GM23338 (cell line): ENCODE data around the gene FAAH2. TPM values are rescaled to one million over a fixed set of nuclear protein-coding genes. Genes with fewer than 3 reads are reported as not detected.

Experiments used
- ATAC-seq: fragments of 200-7000 bp; cut with Tn5 transposase; 3 replicates; pipeline ENCODE4 v1.9.1; 2020
- DNase-seq: peaks from one replicate; pipeline ENCODE4 v3.0.0-alpha.2; 2015; ENCODE audit warnings: low spot score
- H2AFZ ChIP-seq: fragments of 200-600 bp; sonication (generic); 2 replicates; pipeline ENCODE4 v1.8.0; 2016; ENCODE audit warnings: antibody characterized with exemption, mild to moderate bottlenecking, moderate library complexity
- H3F3A ChIP-seq: fragments of 200-600 bp; sonication (generic); replicated peaks from 2 replicates; pipeline ENCODE4 v1.8.0; 2017; ENCODE audit warnings: antibody characterized with exemption, mixed run types, low read depth
- H3K27ac ChIP-seq: fragments of 200-600 bp; sonication (generic); 2 replicates; pipeline ENCODE4 v1.6.1; 2016; ENCODE audit warnings: low read depth
- H3K27me3 ChIP-seq: fragments of 200-600 bp; sonication (generic); 2 replicates; pipeline ENCODE4 v1.8.0; 2016; ENCODE audit warnings: mild to moderate bottlenecking, mixed run types, moderate library complexity; ENCODE audit not compliant: insufficient read depth
- H3K36me3 ChIP-seq: fragments of 200-600 bp; sonication (generic); 2 replicates; pipeline ENCODE4 v1.8.0; 2016; ENCODE audit warnings: mild to moderate bottlenecking; ENCODE audit not compliant: insufficient read depth
- H3K4me1 ChIP-seq: fragments of 200-600 bp; sonication (generic); 2 replicates; pipeline ENCODE4 v1.8.0; 2016; ENCODE audit warnings: mild to moderate bottlenecking, moderate library complexity; ENCODE audit not compliant: insufficient read depth
- H3K4me2 ChIP-seq: fragments of 200-600 bp; sonication (generic); 2 replicates; pipeline ENCODE4 v1.7.1; 2017; ENCODE audit warnings: mixed run types
- H3K4me3 ChIP-seq: fragments of 200-600 bp; sonication (generic); 2 replicates; pipeline ENCODE4 v1.6.1; 2016; ENCODE audit warnings: mixed run types
- H3K79me2 ChIP-seq: fragments of 200-600 bp; sonication (generic); replicated peaks from 2 replicates; pipeline ENCODE4 v1.8.0; 2017; ENCODE audit warnings: mild to moderate bottlenecking; ENCODE audit not compliant: insufficient read depth
- H3K9me2 ChIP-seq: fragments of 200-600 bp; sonication (generic); 2 replicates; pipeline ENCODE4 v1.8.0; 2017; ENCODE audit not compliant: insufficient read depth
- H4K20me1 ChIP-seq: fragments of 200-600 bp; sonication (generic); replicated peaks from 2 replicates; pipeline ENCODE4 v1.8.0; 2017; ENCODE audit warnings: mild to moderate bottlenecking; ENCODE audit not compliant: insufficient read depth
- H3K27ac Mint-ChIP-seq: 2 replicates; pipeline ENCODE4 v1.8.0; 2020; ENCODE audit warnings: inconsistent platforms, mild to moderate bottlenecking, moderate library complexity, mixed read lengths
- H3K27me3 Mint-ChIP-seq: 3 replicates; pipeline ENCODE4 v1.8.0; 2022; ENCODE audit warnings: low read depth, mild to moderate bottlenecking, moderate library complexity, mixed read lengths, inconsistent platforms; ENCODE audit not compliant: insufficient read depth, poor library complexity
- H3K36me3 Mint-ChIP-seq: 3 replicates; pipeline ENCODE4 v1.8.0; 2021; ENCODE audit warnings: low read depth, mild to moderate bottlenecking, inconsistent platforms, moderate library complexity, mixed read lengths
- H3K4me1 Mint-ChIP-seq: 3 replicates; pipeline ENCODE4 v1.8.0; 2020; ENCODE audit warnings: mild to moderate bottlenecking, inconsistent platforms, mixed read lengths
- H3K4me3 Mint-ChIP-seq: 3 replicates; pipeline ENCODE4 v1.8.0; 2021; ENCODE audit warnings: moderate library complexity, mild to moderate bottlenecking, inconsistent platforms, mixed read lengths
- H3K9me3 Mint-ChIP-seq: 3 replicates; pipeline ENCODE4 v1.8.0; 2020; ENCODE audit warnings: moderate library complexity, mild to moderate bottlenecking, inconsistent platforms, mixed read lengths
- CREB1 ChIP-seq: fragments of 250-450 bp; sonication (Bioruptor Pico); IDR thresholded peaks from 2 replicates; pipeline ENCODE4 v1.5.0; 2020; ENCODE audit warnings: low read depth, mild to moderate bottlenecking, moderate library complexity
- EZH2 ChIP-seq: fragments of 200-600 bp; sonication (generic); IDR thresholded peaks from one replicate; pipeline ENCODE4 v1.8.0; 2017; ENCODE audit warnings: antibody characterized with exemption, mild to moderate bottlenecking, low read depth; ENCODE audit not compliant: unreplicated experiment
- EZH2phosphoT487 ChIP-seq: fragments of 200-600 bp; sonication (generic); IDR thresholded peaks from one replicate; pipeline ENCODE4 v1.8.1; 2018; ENCODE audit warnings: antibody characterized with exemption; ENCODE audit not compliant: unreplicated experiment
- JUNB ChIP-seq: IDR thresholded peaks from one replicate; pipeline ENCODE4 v1.6.1; 2016; ENCODE audit warnings: antibody characterized with exemption; ENCODE audit not compliant: unreplicated experiment
- NANOG ChIP-seq: IDR thresholded peaks from 2 replicates; pipeline ENCODE4 v1.6.1; 2016; ENCODE audit warnings: antibody characterized with exemption, borderline replicate concordance
- STAT1 ChIP-seq: IDR thresholded peaks from one replicate; pipeline ENCODE4 v1.6.1; 2016; ENCODE audit warnings: antibody characterized with exemption; ENCODE audit not compliant: unreplicated experiment
- ZNF331 ChIP-seq: fragments of 250-450 bp; sonication (Bioruptor Pico); IDR thresholded peaks from 2 replicates; pipeline ENCODE4 v1.5.0; 2020; ENCODE audit warnings: low read depth, mild to moderate bottlenecking, moderate library complexity
- polyA plus RNA-seq: library from polyadenylated mRNA; unstranded; fragments of >200 nt; fragmentation: Nextera tagmentation; extraction: Ambion mirVana; gene quantifications from 2 replicates; pipeline ENCODE4 v1.2.1, GENCODE V29; 2016
- total RNA-seq: library from RNA; depleted of rRNA; stranded (reverse); fragments of >200 nt; shearing (Covaris generic); gene quantifications from 2 replicates; pipeline ENCODE4 v1.2.3, GENCODE V29; 2014
- TF ChIP-seq, protein P1 (sequence below), 2 experiments: fragments of 200-600 bp in 1 of 2; sonication (generic) in 1 of 2; conservative IDR thresholded peaks; 2 replicates each; pipeline versions ENCODE4 v1.5.1 to v1.6.1; 2016 to 2017; ENCODE audit warnings: antibody characterized with exemption in 2 of 2, low read depth in 2 of 2, mild to moderate bottlenecking in 2 of 2, moderate library complexity in 1 of 2
- TF ChIP-seq, protein P2 (sequence below): IDR thresholded peaks from one replicate; pipeline ENCODE4 v1.6.1; 2018; ENCODE audit warnings: antibody characterized with exemption; ENCODE audit not compliant: unreplicated experiment
- TF ChIP-seq, protein P3 (sequence below): IDR thresholded peaks from 2 replicates; pipeline ENCODE4 v1.6.1; 2016; ENCODE audit warnings: antibody characterized with exemption

The FAAH2 gene
- total and polyA plus RNA-seq, 2 experiments from 2014 or later = 5.3 to 6.0 TPM

DNA sequence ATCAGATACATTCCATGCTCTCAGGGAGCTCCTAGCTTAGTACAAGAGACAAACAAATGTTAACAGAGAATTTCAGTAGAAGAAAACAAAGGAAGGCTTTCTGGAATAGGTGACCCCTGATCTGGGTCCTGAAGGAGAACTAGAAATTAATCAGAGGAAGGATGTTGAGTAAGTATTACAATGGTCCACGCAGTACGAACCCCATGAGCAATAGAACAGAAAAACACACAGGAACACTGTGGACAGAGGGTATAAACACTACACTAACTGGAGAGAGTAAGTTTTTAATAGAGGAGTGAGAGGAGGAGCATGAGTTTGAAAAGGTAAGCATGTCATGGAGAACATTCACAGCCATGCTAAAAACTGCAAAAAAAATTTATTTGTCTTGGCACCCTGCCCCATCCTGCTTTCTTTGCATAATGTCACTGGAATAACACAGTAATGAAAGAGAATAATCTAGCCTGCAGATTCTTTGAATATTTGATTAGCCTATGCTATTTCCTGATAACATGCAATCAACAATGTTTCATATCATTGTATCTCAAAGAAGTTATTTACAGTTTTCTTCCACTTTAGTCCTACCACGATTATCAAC lies 165.0 kb downstream of the FAAH2 start:
- no peak overlapping the region for H3K4me3 Mint-ChIP-seq
- no peak for DNase-seq

DNA sequence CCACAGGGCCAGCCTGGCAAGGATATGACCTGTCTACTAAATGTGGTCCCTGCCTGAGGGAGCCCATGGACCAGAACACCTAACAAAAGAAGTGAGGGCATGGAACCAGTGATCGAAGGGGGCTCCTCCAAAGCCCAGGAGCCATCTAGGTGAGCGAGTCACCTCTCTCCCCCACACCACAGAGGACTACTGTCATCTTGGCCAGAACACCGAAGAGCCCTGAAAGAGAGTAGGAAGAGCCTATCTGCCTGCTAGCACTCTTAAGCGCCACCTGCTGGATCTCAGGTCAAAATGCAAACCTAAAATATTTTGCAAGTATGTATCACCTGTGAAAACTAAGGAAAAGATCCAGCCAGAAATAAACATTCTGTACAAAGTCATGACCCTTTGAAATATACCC lies 167.4 kb downstream of the FAAH2 start:
- DNase-seq (peak; percentile 54), ATAC-seq (peak; percentile 66)
- no peaks in the 10 kb centered on the region for H3K4me1 ChIP-seq
- no peaks in the 10 kb centered on the region for H3F3A ChIP-seq
- H3K27ac ChIP-seq = no peak overlapping the region
- peaks cover 23% of the 10 kb centered on the region for H3K9me3 Mint-ChIP-seq
- peaks cover 1% of the 10 kb centered on the region for H3K27me3 Mint-ChIP-seq
- no peak overlapping the region for H3K4me3 Mint-ChIP-seq
- no peak overlapping the region for H3K4me2 ChIP-seq
- H4K20me1 ChIP-seq = no peaks in the 10 kb centered on the region
- H3K27me3 ChIP-seq = no peaks in the 10 kb centered on the region
- H2AFZ ChIP-seq = no peak overlapping the region
- H3K36me3 Mint-ChIP-seq = peaks cover 8% of the 10 kb centered on the region; the same call in 2 of the 3 replicates
- TF ChIP-seq ZNF331 (no peak), CREB1 (CRISPR knock-in tag) (no peak), EZH2phosphoT487 (no peak), EZH2 (no peak), STAT1 (no peak)
- TF ChIP-seq, protein P1, sequence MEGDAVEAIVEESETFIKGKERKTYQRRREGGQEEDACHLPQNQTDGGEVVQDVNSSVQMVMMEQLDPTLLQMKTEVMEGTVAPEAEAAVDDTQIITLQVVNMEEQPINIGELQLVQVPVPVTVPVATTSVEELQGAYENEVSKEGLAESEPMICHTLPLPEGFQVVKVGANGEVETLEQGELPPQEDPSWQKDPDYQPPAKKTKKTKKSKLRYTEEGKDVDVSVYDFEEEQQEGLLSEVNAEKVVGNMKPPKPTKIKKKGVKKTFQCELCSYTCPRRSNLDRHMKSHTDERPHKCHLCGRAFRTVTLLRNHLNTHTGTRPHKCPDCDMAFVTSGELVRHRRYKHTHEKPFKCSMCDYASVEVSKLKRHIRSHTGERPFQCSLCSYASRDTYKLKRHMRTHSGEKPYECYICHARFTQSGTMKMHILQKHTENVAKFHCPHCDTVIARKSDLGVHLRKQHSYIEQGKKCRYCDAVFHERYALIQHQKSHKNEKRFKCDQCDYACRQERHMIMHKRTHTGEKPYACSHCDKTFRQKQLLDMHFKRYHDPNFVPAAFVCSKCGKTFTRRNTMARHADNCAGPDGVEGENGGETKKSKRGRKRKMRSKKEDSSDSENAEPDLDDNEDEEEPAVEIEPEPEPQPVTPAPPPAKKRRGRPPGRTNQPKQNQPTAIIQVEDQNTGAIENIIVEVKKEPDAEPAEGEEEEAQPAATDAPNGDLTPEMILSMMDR (conservative IDR thresholded peaks at IDR 0.05; ENCODE audit: low read depth in 2 of 2) = peak; percentile 57 to 62
- TF ChIP-seq, protein P2, sequence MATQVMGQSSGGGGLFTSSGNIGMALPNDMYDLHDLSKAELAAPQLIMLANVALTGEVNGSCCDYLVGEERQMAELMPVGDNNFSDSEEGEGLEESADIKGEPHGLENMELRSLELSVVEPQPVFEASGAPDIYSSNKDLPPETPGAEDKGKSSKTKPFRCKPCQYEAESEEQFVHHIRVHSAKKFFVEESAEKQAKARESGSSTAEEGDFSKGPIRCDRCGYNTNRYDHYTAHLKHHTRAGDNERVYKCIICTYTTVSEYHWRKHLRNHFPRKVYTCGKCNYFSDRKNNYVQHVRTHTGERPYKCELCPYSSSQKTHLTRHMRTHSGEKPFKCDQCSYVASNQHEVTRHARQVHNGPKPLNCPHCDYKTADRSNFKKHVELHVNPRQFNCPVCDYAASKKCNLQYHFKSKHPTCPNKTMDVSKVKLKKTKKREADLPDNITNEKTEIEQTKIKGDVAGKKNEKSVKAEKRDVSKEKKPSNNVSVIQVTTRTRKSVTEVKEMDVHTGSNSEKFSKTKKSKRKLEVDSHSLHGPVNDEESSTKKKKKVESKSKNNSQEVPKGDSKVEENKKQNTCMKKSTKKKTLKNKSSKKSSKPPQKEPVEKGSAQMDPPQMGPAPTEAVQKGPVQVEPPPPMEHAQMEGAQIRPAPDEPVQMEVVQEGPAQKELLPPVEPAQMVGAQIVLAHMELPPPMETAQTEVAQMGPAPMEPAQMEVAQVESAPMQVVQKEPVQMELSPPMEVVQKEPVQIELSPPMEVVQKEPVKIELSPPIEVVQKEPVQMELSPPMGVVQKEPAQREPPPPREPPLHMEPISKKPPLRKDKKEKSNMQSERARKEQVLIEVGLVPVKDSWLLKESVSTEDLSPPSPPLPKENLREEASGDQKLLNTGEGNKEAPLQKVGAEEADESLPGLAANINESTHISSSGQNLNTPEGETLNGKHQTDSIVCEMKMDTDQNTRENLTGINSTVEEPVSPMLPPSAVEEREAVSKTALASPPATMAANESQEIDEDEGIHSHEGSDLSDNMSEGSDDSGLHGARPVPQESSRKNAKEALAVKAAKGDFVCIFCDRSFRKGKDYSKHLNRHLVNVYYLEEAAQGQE = no peak
- H3K36me3 ChIP-seq = no peaks in the 10 kb centered on the region
- no peaks in the 10 kb centered on the region for H3K79me2 ChIP-seq
- no peaks in the 10 kb centered on the region for H3K4me1 Mint-ChIP-seq
- no peaks in the 10 kb centered on the region for H3K9me2 ChIP-seq
- H3K4me3 ChIP-seq = no peak overlapping the region
- no peak overlapping the region for H3K27ac Mint-ChIP-seq

More for the DNA sequence above, 165.0 kb downstream of the FAAH2 start:
- no peak overlapping the region for H3K27ac Mint-ChIP-seq
- no peak for ATAC-seq
- H3K36me3 Mint-ChIP-seq = peaks cover 13% of the 10 kb centered on the region; the same call in 2 of the 3 replicates
- TF ChIP-seq NANOG (no peak), JUNB (no peak)
- TF ChIP-seq, protein P1 (conservative IDR thresholded peaks at IDR 0.05; ENCODE audit: low read depth in 2 of 2) = no peak
- TF ChIP-seq, protein P3, sequence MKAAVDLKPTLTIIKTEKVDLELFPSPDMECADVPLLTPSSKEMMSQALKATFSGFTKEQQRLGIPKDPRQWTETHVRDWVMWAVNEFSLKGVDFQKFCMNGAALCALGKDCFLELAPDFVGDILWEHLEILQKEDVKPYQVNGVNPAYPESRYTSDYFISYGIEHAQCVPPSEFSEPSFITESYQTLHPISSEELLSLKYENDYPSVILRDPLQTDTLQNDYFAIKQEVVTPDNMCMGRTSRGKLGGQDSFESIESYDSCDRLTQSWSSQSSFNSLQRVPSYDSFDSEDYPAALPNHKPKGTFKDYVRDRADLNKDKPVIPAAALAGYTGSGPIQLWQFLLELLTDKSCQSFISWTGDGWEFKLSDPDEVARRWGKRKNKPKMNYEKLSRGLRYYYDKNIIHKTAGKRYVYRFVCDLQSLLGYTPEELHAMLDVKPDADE = no peak
- H3K79me2 ChIP-seq = no peaks in the 10 kb centered on the region
- peaks cover 18% of the 10 kb centered on the region; the same call in 2 of the 3 replicates for H3K9me3 Mint-ChIP-seq
- no peaks in the 10 kb centered on the region for H3K4me1 Mint-ChIP-seq
- H3K36me3 ChIP-seq = no peaks in the 10 kb centered on the region
- H3K4me1 ChIP-seq = no peaks in the 10 kb centered on the region
- peaks cover 1% of the 10 kb centered on the region for H3K27me3 Mint-ChIP-seq
- H3K27ac ChIP-seq = no peak overlapping the region
- no peaks in the 10 kb centered on the region for H3F3A ChIP-seq
- H3K27me3 ChIP-seq = no peaks in the 10 kb centered on the region
- H3K9me2 ChIP-seq = no peaks in the 10 kb centered on the region
- H3K4me2 ChIP-seq = no peak overlapping the region
- H2AFZ ChIP-seq = no peak overlapping the region
- H3K4me3 ChIP-seq = no peak overlapping the region
- no peaks in the 10 kb centered on the region for H4K20me1 ChIP-seq
